Fibroblast of skin of back (primary cell): ENCODE data around the gene OLFML2A.

ENCODE experiments used
- DNase-seq: peaks from one replicate; pipeline ENCODE4 v3.0.0-alpha.2; 2013

Gene OLFML2A

GRCh38 chr9:124779368-124780059 is 2.6 kb downstream of the OLFML2A start:
- peak; percentile 97 for DNase-seq

- DNase-seq = no peak
Measured at GRCh38 chr9:124780060-124780756, 3.3 kb downstream of the OLFML2A start.

- DNase-seq = no peak
Measured at GRCh38 chr9:124780757-124781151, 3.8 kb downstream of the OLFML2A start.

DNA sequence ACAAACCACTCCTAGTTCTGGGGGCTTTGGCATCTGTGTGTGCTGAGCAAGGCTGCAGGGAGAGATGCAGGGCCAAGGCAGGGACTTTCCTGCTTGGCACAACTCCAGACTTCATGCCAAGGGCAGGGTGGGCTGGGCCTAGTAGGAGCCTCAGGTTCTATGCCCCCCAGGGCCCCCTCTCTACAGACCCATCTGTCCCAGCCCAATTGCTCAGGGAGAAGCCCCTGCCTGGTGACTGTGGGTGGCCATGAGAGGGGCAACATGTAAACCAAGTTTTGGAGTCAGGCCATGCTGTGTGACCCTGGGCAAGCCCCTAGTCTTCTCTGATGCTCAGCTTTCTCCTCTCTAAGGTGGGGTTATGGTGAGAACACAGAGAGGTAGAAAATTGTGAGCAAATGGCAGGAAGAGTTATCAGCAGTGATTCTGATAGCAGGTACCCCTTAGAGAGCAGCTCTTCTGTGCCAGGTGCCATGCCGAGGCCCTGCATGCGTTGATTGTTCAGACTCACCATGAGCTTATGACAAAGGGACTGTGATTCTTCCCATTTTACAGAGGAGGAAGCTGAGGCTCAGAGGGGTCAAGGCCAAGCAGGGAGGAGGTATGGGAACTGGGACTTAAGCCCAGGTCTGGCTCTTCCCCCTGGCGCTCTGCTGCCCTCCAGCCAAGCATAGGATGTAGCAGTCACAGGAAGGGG is 5.2 kb downstream of the OLFML2A start:
- DNase-seq = no peak

- DNase-seq = no peak
Measured at GRCh38 chr9:124782661-124783574, 6.0 kb downstream of the OLFML2A start.

- no peak for DNase-seq
Measured at GRCh38 chr9:124783830-124784229, 6.9 kb downstream of the OLFML2A start.

- peak; percentile 74 for DNase-seq
Measured at GRCh38 chr9:124784509-124784908, 7.6 kb downstream of the OLFML2A start.

GRCh38 chr9:124786881-124787573 is 10.1 kb downstream of the OLFML2A start:
- no peak for DNase-seq

DNA sequence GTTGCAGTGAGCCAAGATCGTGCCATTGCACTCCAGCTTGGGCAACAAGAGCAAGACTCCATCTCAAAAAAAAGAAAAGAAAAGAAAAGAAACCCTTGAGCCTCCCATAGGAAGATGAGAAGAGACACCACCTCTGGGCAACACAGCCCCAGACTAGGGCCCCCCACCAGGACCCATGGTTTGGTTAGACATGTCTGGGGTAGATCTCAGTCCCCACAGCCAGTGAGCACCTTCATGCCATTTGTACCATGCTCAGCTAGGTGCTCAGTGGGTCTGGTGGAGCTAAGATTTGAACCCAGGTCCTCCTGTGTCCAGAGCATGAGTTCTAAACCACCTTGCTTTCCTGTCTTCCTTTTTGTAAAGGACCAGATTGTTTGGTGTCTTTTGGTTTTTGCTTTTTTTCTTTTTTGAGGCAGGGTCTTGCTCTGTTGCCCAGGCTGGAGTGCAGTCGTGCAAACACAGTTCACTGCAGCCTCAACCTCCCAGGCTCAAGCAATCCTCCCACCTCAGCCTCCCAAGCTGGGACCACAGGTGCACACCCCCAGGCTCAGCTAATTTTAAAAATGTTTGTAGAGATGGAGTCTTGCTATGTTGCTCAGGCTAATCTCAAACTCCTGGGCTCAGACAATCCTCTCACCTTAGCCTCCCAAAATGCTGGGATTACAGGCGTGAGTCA is 11.7 kb downstream of the OLFML2A start:
- no peak for DNase-seq

DNA sequence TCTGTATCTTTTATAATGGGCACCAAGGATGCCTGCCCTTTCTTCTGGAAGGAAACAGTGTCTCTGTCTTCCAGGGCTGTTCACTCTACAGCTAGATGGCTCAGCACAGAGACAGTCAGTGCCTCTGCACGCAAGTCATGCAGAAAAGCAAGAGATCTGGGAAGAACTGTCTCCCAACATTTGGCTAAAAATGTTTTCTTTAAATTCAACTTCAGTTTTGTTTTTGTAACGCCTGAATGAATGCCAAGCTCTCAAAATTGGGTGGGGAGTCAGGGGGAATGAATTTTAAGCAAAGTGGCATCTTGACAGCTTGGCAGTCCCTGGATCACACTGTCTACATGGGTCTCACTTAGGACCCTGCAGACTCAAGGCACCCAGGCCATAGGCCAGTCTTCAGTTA is 12.6 kb downstream of the OLFML2A start:
- DNase-seq = no peak

- no peak for DNase-seq
Measured at GRCh38 chr9:124790301-124790700, 13.4 kb downstream of the OLFML2A start.

GRCh38 chr9:124790801-124791505 is 14.0 kb downstream of the OLFML2A start:
- DNase-seq = no peak

DNA sequence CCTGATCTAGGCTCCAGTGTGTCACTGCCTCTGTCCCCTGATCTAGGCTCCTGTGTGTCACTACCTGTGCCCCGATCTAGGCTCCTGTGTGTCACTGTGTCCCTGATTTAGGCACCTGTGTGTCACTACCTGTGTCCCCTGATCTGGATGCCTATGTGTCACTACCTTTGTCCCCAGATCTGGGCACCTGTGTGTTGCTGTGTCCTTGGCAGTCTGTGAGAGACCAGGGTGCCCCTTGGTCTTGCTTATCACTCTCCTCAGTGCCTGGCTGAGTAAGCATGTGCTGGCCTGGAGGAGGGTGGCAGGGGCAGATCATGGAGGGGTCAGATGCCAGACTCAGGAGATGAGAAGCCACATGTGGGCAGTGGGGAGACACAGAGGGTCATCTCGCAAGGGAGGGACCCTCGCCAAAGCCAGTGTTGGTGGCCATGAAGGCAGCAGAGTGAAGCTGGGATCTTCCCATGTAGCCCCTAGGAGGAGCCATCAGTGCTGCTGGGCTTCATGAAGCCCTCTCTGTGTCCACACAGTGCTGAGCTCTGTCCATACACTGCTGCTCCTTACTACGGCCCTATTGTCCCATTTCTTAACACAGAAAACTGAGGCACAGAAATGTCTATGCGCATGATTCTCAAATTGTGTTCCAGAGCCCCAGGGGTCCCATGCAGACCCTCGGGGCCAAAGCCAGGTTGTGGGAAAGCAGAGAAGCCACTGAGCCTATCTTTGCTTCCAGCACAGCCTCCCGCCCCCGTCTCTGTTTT is 15.5 kb downstream of the OLFML2A start:
- no peak for DNase-seq

GRCh38 chr9:124793015-124793541 is 16.1 kb downstream of the OLFML2A start:
- DNase-seq = no peak

GRCh38 chr9:124794902-124795491 is 18.1 kb downstream of the OLFML2A start:
- no peak for DNase-seq

DNA sequence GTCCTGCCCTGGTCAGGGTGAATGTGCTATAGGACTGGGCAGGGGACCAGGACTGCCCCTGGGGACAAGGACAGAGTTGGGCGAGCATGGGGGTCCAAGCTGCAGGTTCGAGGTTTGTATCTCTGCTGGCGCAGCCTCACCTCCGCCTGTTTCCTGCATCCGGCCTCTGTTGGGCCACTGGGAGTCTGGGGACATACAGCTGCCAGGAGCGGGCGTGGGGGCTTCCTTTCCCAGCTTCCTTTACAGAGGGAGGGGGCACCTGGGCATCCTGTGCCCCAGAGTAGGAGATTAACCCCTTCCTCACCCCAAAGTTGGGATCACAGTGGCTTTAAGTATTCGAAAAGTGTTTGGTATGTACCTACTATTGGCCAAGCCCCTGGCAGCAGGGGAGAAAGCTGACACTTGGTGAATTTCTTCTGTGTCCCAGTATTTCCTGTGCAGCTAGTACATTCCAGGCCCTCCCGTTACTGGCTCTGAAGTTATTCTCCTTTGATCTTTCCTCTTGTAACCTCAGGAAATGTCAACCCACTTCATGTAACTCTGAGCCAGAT is 19.0 kb downstream of the OLFML2A start:
- DNase-seq = peak; percentile 44

DNA sequence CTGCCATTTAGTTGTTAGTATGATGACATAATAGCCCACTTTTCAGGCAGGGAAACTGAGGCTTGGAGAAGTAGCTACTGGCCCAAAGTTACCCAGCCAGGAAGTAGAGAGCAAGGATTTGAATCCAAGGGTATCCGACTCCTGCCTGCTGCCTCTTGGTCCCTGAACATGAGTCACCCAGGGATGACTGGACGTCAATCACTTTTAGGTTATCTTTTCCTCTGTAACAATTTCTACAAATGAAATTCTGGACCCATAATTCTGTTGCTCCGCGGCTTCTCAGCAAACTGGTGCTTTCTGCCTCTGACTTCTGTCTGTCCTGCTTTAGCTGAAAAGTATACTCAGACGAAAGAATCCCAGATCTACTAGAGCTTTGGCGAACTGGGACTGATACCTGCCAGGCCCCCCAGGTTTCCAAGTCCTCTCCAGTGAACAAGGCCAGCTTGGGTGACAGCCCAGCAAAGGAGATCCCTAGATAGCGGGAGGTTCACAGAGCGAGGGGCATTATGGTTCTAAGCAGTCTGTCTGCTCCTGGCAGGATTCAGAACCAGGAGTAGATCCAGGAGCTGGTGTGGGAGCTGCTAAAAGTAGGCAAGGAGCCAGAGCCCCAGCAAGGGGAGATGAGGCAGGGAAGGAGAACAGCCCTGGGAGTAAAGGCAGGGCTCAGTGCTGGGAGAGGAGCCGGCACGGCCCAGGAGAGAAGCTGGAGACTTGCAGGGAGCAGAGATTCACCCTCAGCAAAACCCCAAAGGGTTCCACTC is 20.6 kb downstream of the OLFML2A start:
- no peak for DNase-seq
